SIG-M5 treated with dmso at 0.1 percent for 504 hours (cell line): ENCODE measurements around the gene ANKRD44.
"Not testable (repeated sequence)": the region's sequence is repeated elsewhere in the genome, so short reads cannot be mapped to it uniquely, and the experiment has no call there.

Experiments used
- DNase-seq: peaks from one replicate; lab custom pipeline; 2025; ENCODE audit not compliant: unreplicated experiment; lab: John Stamatoyannopoulos, UW

The ANKRD44 gene

GRCh38 chr2:197294260-197294659 is 16.3 kb downstream of the ANKRD44 start:
- no peak for DNase-seq

- DNase-seq, result peak; percentile 75
Observed at GRCh38 chr2:197293252-197294007, 17.1 kb downstream of the ANKRD44 start.

GRCh38 chr2:197292619-197293018 is 18.0 kb downstream of the ANKRD44 start:
- DNase-seq, result no peak

GRCh38 chr2:197287596-197287932 is 23.0 kb downstream of the ANKRD44 start:
- DNase-seq, result not testable (repeated sequence)

GRCh38 chr2:197286805-197287595 is 23.6 kb downstream of the ANKRD44 start:
- peak; percentile 65 for DNase-seq

- no peak for DNase-seq
Observed at GRCh38 chr2:197285361-197285760, 25.2 kb downstream of the ANKRD44 start.

GRCh38 chr2:197284956-197285355 is 25.6 kb downstream of the ANKRD44 start:
- no peak for DNase-seq

GRCh38 chr2:197281421-197281820 is 29.2 kb downstream of the ANKRD44 start:
- peak; percentile 49 for DNase-seq

GRCh38 chr2:197280015-197280702 is 30.4 kb downstream of the ANKRD44 start:
- no peak for DNase-seq

- no peak for DNase-seq
Observed at GRCh38 chr2:197278799-197279763, 31.5 kb downstream of the ANKRD44 start.

GRCh38 chr2:197277794-197278193 is 32.8 kb downstream of the ANKRD44 start:
- no peak for DNase-seq

GRCh38 chr2:197276156-197276555 is 34.4 kb downstream of the ANKRD44 start:
- no peak for DNase-seq

- no peak for DNase-seq
Observed at GRCh38 chr2:197274937-197275336, 35.6 kb downstream of the ANKRD44 start.

- DNase-seq, result no peak
Observed at GRCh38 chr2:197274349-197274748, 36.2 kb downstream of the ANKRD44 start.

- DNase-seq, result no peak
Observed at GRCh38 chr2:197273485-197273884, 37.1 kb downstream of the ANKRD44 start.

- DNase-seq, result no peak
Observed at GRCh38 chr2:197270601-197271000, 40.0 kb downstream of the ANKRD44 start.

GRCh38 chr2:197269815-197270214 is 40.8 kb downstream of the ANKRD44 start:
- DNase-seq, result no peak

GRCh38 chr2:197268786-197269584 is 41.6 kb downstream of the ANKRD44 start:
- DNase-seq, result no peak

- no peak for DNase-seq
Observed at GRCh38 chr2:197266477-197266876, 44.1 kb downstream of the ANKRD44 start.

GRCh38 chr2:197265924-197266323 is 44.7 kb downstream of the ANKRD44 start:
- DNase-seq, result no peak
